WTC11 (cell line): ENCODE measurements around the gene GZMA. TPM values are rescaled to one million over a fixed set of nuclear protein-coding genes. Genes with fewer than 3 reads are reported as not detected.

Source experiments
- ATAC-seq: fragments of 200-7000 bp; cut with Tn5 transposase; 2 replicates; pipeline ENCODE4 v1.10.0; 2021; ENCODE audit warnings: mild to moderate bottlenecking, moderate library complexity
- CTCF ChIA-PET: fragments of 300-600 bp; sonication (Branson Sonifier 250); formaldehyde crosslinking; loops from one replicate; lab custom pipeline; 2021; ENCODE audit warnings: antibody characterized with exemption; lab: Charles Lee
- POLR2A ChIA-PET: fragments of 350-600 bp; sonication (Branson Sonifier 250); formaldehyde crosslinking; loops from one replicate; lab custom pipeline; 2021; ENCODE audit warnings: antibody characterized with exemption; lab: Charles Lee
- DNase-seq: peaks from one replicate; pipeline ENCODE4 v3.0.0; 2021; ENCODE audit warnings: low spot score
- H3K27ac Mint-ChIP-seq: 2 replicates; pipeline ENCODE4 v1.8.0; 2021; ENCODE audit warnings: mixed read lengths
- H3K27me3 Mint-ChIP-seq: 2 replicates; pipeline ENCODE4 v1.8.0; 2021; ENCODE audit warnings: low read depth, mild to moderate bottlenecking, moderate library complexity, mixed read lengths
- H3K36me3 Mint-ChIP-seq: 2 replicates; pipeline ENCODE4 v1.8.0; 2021; ENCODE audit warnings: mixed read lengths
- H3K4me1 Mint-ChIP-seq: 2 replicates; pipeline ENCODE4 v1.8.0; 2022; ENCODE audit warnings: mixed read lengths
- H3K4me3 Mint-ChIP-seq: 2 replicates; pipeline ENCODE4 v1.8.0; 2021; ENCODE audit warnings: mild to moderate bottlenecking, moderate library complexity, mixed read lengths
- H3K9me3 Mint-ChIP-seq: 2 replicates; pipeline ENCODE4 v1.8.0; 2021; ENCODE audit warnings: mixed read lengths
- ATF6 ChIP-seq: sonication (generic); formaldehyde crosslinking; IDR thresholded peaks from 2 replicates; pipeline ENCODE4 v1.8.1; 2023; ENCODE audit warnings: mild to moderate bottlenecking, missing genetic modification reagents
- JAZF1 ChIP-seq: fragments of 250-450 bp; sonication (Bioruptor Pico); IDR thresholded peaks from 2 replicates; pipeline ENCODE4 v1.9.0; 2021; ENCODE audit warnings: moderate library complexity, mild to moderate bottlenecking, inconsistent platforms
- KAT7 ChIP-seq: sonication (generic); formaldehyde crosslinking; IDR thresholded peaks from 2 replicates; pipeline ENCODE4 v1.8.1; 2023; ENCODE audit warnings: missing genetic modification reagents, mild to moderate bottlenecking, borderline replicate concordance
- NFE2L1 ChIP-seq: sonication (generic); formaldehyde crosslinking; IDR thresholded peaks from 2 replicates; pipeline ENCODE4 v1.8.1; 2023; ENCODE audit warnings: missing genetic modification reagents
- NR2C2 ChIP-seq: sonication (generic); formaldehyde crosslinking; IDR thresholded peaks from 2 replicates; pipeline ENCODE4 v1.8.0; 2022; ENCODE audit warnings: mild to moderate bottlenecking, missing genetic modification reagents
- NR3C1 ChIP-seq: sonication (generic); formaldehyde crosslinking; conservative IDR thresholded peaks from 2 replicates; pipeline ENCODE4 v1.8.1; 2023; ENCODE audit warnings: low read depth, mild to moderate bottlenecking, missing genetic modification reagents
- OVOL2 ChIP-seq: fragments of 250-450 bp; sonication (Bioruptor Pico); IDR thresholded peaks from 2 replicates; pipeline ENCODE4 v1.9.0; 2021; ENCODE audit warnings: mild to moderate bottlenecking, borderline replicate concordance
- PRRX2 ChIP-seq: fragments of 250-450 bp; sonication (Bioruptor Pico); IDR thresholded peaks from 2 replicates; pipeline ENCODE4 v1.8.0; 2021; ENCODE audit warnings: mild to moderate bottlenecking
- RELA ChIP-seq: sonication (generic); formaldehyde crosslinking; IDR thresholded peaks from 2 replicates; pipeline ENCODE4 v1.8.1; 2022; ENCODE audit warnings: missing genetic modification reagents, mild to moderate bottlenecking, borderline replicate concordance
- ZNF219 ChIP-seq: sonication (generic); formaldehyde crosslinking; IDR thresholded peaks from 2 replicates; pipeline ENCODE4 v1.8.0; 2023; ENCODE audit warnings: missing genetic modification reagents, mild to moderate bottlenecking, borderline replicate concordance
- ZNF263 ChIP-seq: sonication (generic); formaldehyde crosslinking; IDR thresholded peaks from 2 replicates; pipeline ENCODE4 v1.8.1; 2022; ENCODE audit warnings: low read depth, mild to moderate bottlenecking, moderate library complexity, missing genetic modification reagents
- ZNF281 ChIP-seq: sonication (generic); formaldehyde crosslinking; IDR thresholded peaks from 2 replicates; pipeline ENCODE4 v1.8.0; 2023; ENCODE audit warnings: mild to moderate bottlenecking, missing genetic modification reagents
- total RNA-seq: library from RNA; stranded (reverse); gene quantifications from 3 replicates; pipeline ENCODE4 v1.2.3, GENCODE V29; 2021
- TF ChIP-seq, protein P1 (sequence below): fragments of 250-450 bp; sonication (Bioruptor Pico); IDR thresholded peaks from 2 replicates; pipeline ENCODE4 v1.9.0; 2021; ENCODE audit warnings: mild to moderate bottlenecking, borderline replicate concordance
- TF ChIP-seq, protein P2 (sequence below): sonication (generic); formaldehyde crosslinking; IDR thresholded peaks from 2 replicates; pipeline ENCODE4 v1.8.1; 2022; ENCODE audit warnings: missing genetic modification reagents, borderline replicate concordance
- TF ChIP-seq, protein P3 (sequence below): sonication (generic); formaldehyde crosslinking; conservative IDR thresholded peaks from 2 replicates; pipeline ENCODE4 v1.8.1; 2023; ENCODE audit warnings: mild to moderate bottlenecking, low read depth, missing genetic modification reagents, moderate library complexity
- TF ChIP-seq, protein P4 (sequence below): fragments of 250-450 bp; sonication (Bioruptor Pico); IDR thresholded peaks from 2 replicates; pipeline ENCODE4 v2.1.2; 2022; ENCODE audit warnings: mild to moderate bottlenecking, moderate library complexity

The GZMA gene
- total RNA-seq, 1 experiment from 2014 or later: not detected

- TF ChIP-seq, protein P1, sequence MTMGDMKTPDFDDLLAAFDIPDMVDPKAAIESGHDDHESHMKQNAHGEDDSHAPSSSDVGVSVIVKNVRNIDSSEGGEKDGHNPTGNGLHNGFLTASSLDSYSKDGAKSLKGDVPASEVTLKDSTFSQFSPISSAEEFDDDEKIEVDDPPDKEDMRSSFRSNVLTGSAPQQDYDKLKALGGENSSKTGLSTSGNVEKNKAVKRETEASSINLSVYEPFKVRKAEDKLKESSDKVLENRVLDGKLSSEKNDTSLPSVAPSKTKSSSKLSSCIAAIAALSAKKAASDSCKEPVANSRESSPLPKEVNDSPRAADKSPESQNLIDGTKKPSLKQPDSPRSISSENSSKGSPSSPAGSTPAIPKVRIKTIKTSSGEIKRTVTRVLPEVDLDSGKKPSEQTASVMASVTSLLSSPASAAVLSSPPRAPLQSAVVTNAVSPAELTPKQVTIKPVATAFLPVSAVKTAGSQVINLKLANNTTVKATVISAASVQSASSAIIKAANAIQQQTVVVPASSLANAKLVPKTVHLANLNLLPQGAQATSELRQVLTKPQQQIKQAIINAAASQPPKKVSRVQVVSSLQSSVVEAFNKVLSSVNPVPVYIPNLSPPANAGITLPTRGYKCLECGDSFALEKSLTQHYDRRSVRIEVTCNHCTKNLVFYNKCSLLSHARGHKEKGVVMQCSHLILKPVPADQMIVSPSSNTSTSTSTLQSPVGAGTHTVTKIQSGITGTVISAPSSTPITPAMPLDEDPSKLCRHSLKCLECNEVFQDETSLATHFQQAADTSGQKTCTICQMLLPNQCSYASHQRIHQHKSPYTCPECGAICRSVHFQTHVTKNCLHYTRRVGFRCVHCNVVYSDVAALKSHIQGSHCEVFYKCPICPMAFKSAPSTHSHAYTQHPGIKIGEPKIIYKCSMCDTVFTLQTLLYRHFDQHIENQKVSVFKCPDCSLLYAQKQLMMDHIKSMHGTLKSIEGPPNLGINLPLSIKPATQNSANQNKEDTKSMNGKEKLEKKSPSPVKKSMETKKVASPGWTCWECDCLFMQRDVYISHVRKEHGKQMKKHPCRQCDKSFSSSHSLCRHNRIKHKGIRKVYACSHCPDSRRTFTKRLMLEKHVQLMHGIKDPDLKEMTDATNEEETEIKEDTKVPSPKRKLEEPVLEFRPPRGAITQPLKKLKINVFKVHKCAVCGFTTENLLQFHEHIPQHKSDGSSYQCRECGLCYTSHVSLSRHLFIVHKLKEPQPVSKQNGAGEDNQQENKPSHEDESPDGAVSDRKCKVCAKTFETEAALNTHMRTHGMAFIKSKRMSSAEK (CRISPR knock-in tag): no peak
- TF ChIP-seq ZNF219: no peak
- TF ChIP-seq ZNF281: no peak
- no peak for TF ChIP-seq KAT7 (CRISPR knock-in tag)
- TF ChIP-seq, protein P2, sequence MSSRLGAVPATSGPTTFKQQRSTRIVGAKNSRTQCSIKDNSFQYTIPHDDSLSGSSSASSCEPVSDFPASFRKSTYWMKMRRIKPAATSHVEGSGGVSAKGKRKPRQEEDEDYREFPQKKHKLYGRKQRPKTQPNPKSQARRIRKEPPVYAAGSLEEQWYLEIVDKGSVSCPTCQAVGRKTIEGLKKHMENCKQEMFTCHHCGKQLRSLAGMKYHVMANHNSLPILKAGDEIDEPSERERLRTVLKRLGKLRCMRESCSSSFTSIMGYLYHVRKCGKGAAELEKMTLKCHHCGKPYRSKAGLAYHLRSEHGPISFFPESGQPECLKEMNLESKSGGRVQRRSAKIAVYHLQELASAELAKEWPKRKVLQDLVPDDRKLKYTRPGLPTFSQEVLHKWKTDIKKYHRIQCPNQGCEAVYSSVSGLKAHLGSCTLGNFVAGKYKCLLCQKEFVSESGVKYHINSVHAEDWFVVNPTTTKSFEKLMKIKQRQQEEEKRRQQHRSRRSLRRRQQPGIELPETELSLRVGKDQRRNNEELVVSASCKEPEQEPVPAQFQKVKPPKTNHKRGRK (CRISPR knock-in tag): no peak
- TF ChIP-seq PRRX2 (CRISPR knock-in tag): no peak
These were observed 20.9 kb downstream of the GZMA start (continued) for GRCh38 chr5:55123365-55123764.

DNA sequence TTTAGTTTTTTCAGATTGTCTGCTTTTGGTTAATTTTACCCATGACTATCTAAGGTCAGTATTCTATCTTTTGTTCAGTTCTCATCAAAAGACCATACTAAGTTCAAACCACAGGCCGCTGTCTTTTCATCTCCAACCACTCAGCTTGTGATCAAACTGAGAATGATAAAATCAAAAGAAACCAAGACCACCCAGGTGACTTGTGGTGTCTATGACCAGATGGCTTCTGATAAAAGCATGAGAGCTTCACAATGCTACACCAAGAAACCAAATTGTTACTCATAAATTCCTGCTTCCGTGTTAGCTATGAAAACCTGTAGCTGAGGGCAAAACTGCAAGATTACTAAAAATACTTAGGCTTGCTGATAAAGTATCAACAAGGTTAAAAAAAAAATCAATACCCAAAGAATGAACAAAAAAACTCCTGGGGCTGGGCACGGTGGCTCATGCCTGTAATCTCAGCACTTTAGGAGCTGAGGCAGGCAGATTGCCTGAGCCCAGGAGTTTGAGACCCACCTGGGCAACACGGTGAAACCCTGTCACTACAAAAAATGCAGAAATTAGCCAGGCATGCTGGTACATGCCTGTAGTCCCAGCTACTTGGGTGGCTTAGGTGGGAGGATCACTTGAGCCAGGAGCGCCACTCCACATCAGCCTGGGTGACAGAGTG, 31.7 kb downstream of the GZMA start:
- ChIA-PET POLR2A (no interaction called here), CTCF (interaction anchor here (1.2 to 1.4 kb wide), 2 partner anchors 97 to 190 kb away, joined by 3 to 4 read pairs; no protein-coding TSS in a partner anchor)
- Mint-ChIP-seq H3K4me3 (no peak overlapping the region), H3K27ac (no peak overlapping the region), H3K36me3 (peaks cover 7% of the 10 kb centered on the region; the same call in 1 of the 2 replicates), H3K27me3 (no peaks in the 10 kb centered on the region), H3K4me1 (no peaks in the 10 kb centered on the region), H3K9me3 (peaks cover 25% of the 10 kb centered on the region)
- ATAC-seq (no peak), DNase-seq (no peak)
- TF ChIP-seq NR2C2 (CRISPR knock-in tag) (no peak), NR3C1 (CRISPR knock-in tag) (no peak), NFE2L1 (CRISPR knock-in tag) (no peak), RELA (CRISPR knock-in tag) (no peak)

- Mint-ChIP-seq H3K4me1 (no peaks in the 10 kb centered on the region), H3K27ac (no peak overlapping the region), H3K27me3 (no peaks in the 10 kb centered on the region), H3K9me3 (peaks cover 7% of the 10 kb centered on the region), H3K4me3 (no peak overlapping the region), H3K36me3 (no peaks in the 10 kb centered on the region)
- ChIA-PET POLR2A (no interaction called here), CTCF (interaction anchor here (1.6 kb wide), 1 partner anchor 100 kb away, joined by 5 read pairs; no protein-coding TSS in a partner anchor)
- ATAC-seq (no peak), DNase-seq (no peak)
- TF ChIP-seq JAZF1 (CRISPR knock-in tag) (no peak), OVOL2 (CRISPR knock-in tag) (no peak), ZNF263 (no peak), ATF6 (CRISPR knock-in tag) (no peak)
- TF ChIP-seq, protein P3, sequence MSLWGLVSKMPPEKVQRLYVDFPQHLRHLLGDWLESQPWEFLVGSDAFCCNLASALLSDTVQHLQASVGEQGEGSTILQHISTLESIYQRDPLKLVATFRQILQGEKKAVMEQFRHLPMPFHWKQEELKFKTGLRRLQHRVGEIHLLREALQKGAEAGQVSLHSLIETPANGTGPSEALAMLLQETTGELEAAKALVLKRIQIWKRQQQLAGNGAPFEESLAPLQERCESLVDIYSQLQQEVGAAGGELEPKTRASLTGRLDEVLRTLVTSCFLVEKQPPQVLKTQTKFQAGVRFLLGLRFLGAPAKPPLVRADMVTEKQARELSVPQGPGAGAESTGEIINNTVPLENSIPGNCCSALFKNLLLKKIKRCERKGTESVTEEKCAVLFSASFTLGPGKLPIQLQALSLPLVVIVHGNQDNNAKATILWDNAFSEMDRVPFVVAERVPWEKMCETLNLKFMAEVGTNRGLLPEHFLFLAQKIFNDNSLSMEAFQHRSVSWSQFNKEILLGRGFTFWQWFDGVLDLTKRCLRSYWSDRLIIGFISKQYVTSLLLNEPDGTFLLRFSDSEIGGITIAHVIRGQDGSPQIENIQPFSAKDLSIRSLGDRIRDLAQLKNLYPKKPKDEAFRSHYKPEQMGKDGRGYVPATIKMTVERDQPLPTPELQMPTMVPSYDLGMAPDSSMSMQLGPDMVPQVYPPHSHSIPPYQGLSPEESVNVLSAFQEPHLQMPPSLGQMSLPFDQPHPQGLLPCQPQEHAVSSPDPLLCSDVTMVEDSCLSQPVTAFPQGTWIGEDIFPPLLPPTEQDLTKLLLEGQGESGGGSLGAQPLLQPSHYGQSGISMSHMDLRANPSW: no peak
- TF ChIP-seq, protein P4, sequence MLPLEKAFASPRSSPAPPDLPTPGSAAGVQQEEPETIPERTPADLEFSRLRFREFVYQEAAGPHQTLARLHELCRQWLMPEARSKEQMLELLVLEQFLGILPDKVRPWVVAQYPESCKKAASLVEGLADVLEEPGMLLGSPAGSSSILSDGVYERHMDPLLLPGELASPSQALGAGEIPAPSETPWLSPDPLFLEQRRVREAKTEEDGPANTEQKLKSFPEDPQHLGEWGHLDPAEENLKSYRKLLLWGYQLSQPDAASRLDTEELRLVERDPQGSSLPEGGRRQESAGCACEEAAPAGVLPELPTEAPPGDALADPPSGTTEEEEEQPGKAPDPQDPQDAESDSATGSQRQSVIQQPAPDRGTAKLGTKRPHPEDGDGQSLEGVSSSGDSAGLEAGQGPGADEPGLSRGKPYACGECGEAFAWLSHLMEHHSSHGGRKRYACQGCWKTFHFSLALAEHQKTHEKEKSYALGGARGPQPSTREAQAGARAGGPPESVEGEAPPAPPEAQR (CRISPR knock-in tag): no peak
These were observed 34.1 kb downstream of the GZMA start for GRCh38 chr5:55136521-55136920.
